SK-N-SH (cell line): ENCODE measurements around the gene DNAL4.

Experiments used
- CTCF ChIP-seq: fragments of 200-600 bp; sonication (generic); IDR thresholded peaks from 2 replicates; pipeline ENCODE4 v1.6.1; 2017; ENCODE audit warnings: antibody characterized with exemption, mild to moderate bottlenecking, moderate library complexity
- ELF1 ChIP-seq: IDR thresholded peaks from 2 replicates; pipeline ENCODE4 v1.4.0; 2012

GRCh38 chr22:38786631-38787030 lies 7.3 kb downstream of the DNAL4 start:
- TF ChIP-seq CTCF: no peak
- no peak for TF ChIP-seq ELF1
